Activated CD4-positive, alpha-beta T cell treated with anti-CD3 and anti-CD28 coated beads for 36 hours (primary cell): Measurements from ENCODE around the gene TERT. TPM values are rescaled to one million over a fixed set of nuclear protein-coding genes. Genes with fewer than 3 reads are reported as not detected.

Experiments used
- ATAC-seq: fragments of 200-7000 bp; cut with Tn5 transposase; one replicate; pipeline ENCODE4 v1.10.0; 2021; ENCODE audit warnings: mild to moderate bottlenecking, moderate library complexity
- CTCF ChIA-PET: fragments of 350-600 bp; sonication (Branson Sonifier 250); formaldehyde crosslinking; loops from one replicate; lab custom pipeline; 2021; ENCODE audit warnings: antibody characterized with exemption; lab: Charles Lee
- POLR2A ChIA-PET: fragments of 350-600 bp; sonication (Branson Sonifier 250); formaldehyde crosslinking; loops from one replicate; lab custom pipeline; 2021; ENCODE audit warnings: antibody characterized with exemption, inconsistent platforms; lab: Charles Lee
- DNase-seq: peaks from one replicate; pipeline ENCODE4 v3.0.0-alpha.2; 2020
- H3K27ac Mint-ChIP-seq: one replicate; pipeline ENCODE4 v1.8.0; 2021; ENCODE audit warnings: mixed read lengths
- H3K27me3 Mint-ChIP-seq: one replicate; pipeline ENCODE4 v1.8.0; 2021; ENCODE audit warnings: mixed read lengths
- H3K36me3 Mint-ChIP-seq: one replicate; pipeline ENCODE4 v1.8.0; 2021; ENCODE audit warnings: low read depth, mixed read lengths
- H3K4me1 Mint-ChIP-seq: one replicate; pipeline ENCODE4 v1.8.0; 2021; ENCODE audit warnings: mixed read lengths
- H3K4me3 Mint-ChIP-seq: one replicate; pipeline ENCODE4 v1.8.0; 2021; ENCODE audit warnings: mild to moderate bottlenecking, moderate library complexity, mixed read lengths
- H3K9me3 Mint-ChIP-seq: one replicate; pipeline ENCODE4 v1.8.0; 2021; ENCODE audit warnings: low read depth, mixed read lengths
- intact Hi-C, 2 experiments: fragments of 100-400 bp; cut with DNase I in 1 of 2; cut with micrococcal nuclease in 1 of 2; formaldehyde crosslinking; loops; one replicate each; pipeline versions ENCODE4 v1.14.2 to v1.15.1; 2022 to 2024; cut with DNase I, micrococcal nuclease
- total RNA-seq, 2 experiments: library from RNA; stranded (reverse); gene quantifications; one replicate each; pipeline ENCODE4 v1.2.3, GENCODE V29; 2021

Gene TERT
- total RNA-seq, 2 experiments from 2014 or later: 8.5 to 11.9 TPM

GRCh38 chr5:1249366-1250280 lies 45.2 kb downstream of the TERT start:
- ATAC-seq: no peak
- CTCF ChIA-PET: no interaction called here
- Mint-ChIP-seq H3K36me3 (no peaks in the 10 kb centered on the region), H3K4me3 (no peak overlapping the region), H3K4me1 (peaks cover 3% of the 10 kb centered on the region), H3K27ac (no peak overlapping the region), H3K9me3 (no peaks in the 10 kb centered on the region), H3K27me3 (peaks cover 5% of the 10 kb centered on the region)
- DNase-seq: no peak
- POLR2A ChIA-PET: no interaction called here
- intact Hi-C loops: no loop called here

GRCh38 chr5:1247811-1248210 lies 47.1 kb downstream of the TERT start:
- no peaks in the 10 kb centered on the region for H3K4me1 Mint-ChIP-seq
- intact Hi-C loops: no loop called here
- no peak overlapping the region for H3K27ac Mint-ChIP-seq
- H3K4me3 Mint-ChIP-seq: no peak overlapping the region
- H3K36me3 Mint-ChIP-seq: no peaks in the 10 kb centered on the region
- no peak for DNase-seq
- ChIA-PET POLR2A (interaction anchor here (0.5 to 0.6 kb wide), 2 partner anchors 18 to 62 kb away, joined by 3 read pairs; no protein-coding TSS in a partner anchor), CTCF (no interaction called here)
- ATAC-seq: no peak
- H3K27me3 Mint-ChIP-seq: peaks cover 5% of the 10 kb centered on the region
- no peaks in the 10 kb centered on the region for H3K9me3 Mint-ChIP-seq

- Mint-ChIP-seq H3K9me3 (no peaks in the 10 kb centered on the region), H3K4me3 (no peak overlapping the region), H3K4me1 (no peaks in the 10 kb centered on the region), H3K36me3 (no peaks in the 10 kb centered on the region), H3K27me3 (peaks cover 5% of the 10 kb centered on the region), H3K27ac (no peak overlapping the region)
- ChIA-PET POLR2A (no interaction called here), CTCF (no interaction called here)
- DNase-seq (peak; percentile 44), ATAC-seq (no peak)
- intact Hi-C loops: no loop called here
Measured at GRCh38 chr5:1246711-1247431, 48.0 kb downstream of the TERT start.

GRCh38 chr5:1245905-1246576 lies 48.8 kb downstream of the TERT start:
- intact Hi-C loops: no loop called here
- no peaks in the 10 kb centered on the region for H3K9me3 Mint-ChIP-seq
- H3K27me3 Mint-ChIP-seq: peaks cover 5% of the 10 kb centered on the region
- no peak for DNase-seq
- ChIA-PET POLR2A (no interaction called here), CTCF (no interaction called here)
- H3K36me3 Mint-ChIP-seq: no peaks in the 10 kb centered on the region
- no peak overlapping the region for H3K27ac Mint-ChIP-seq
- ATAC-seq: no peak
- no peak overlapping the region for H3K4me3 Mint-ChIP-seq
- no peaks in the 10 kb centered on the region for H3K4me1 Mint-ChIP-seq

- no peak overlapping the region for H3K27ac Mint-ChIP-seq
- ATAC-seq (no peak), DNase-seq (no peak)
- peaks cover 5% of the 10 kb centered on the region for H3K27me3 Mint-ChIP-seq
- ChIA-PET POLR2A (no interaction called here), CTCF (no interaction called here)
- no peaks in the 10 kb centered on the region for H3K4me1 Mint-ChIP-seq
- no peaks in the 10 kb centered on the region for H3K36me3 Mint-ChIP-seq
- no peak overlapping the region for H3K4me3 Mint-ChIP-seq
- H3K9me3 Mint-ChIP-seq: no peaks in the 10 kb centered on the region
- intact Hi-C loops: no loop called here
Measured at GRCh38 chr5:1244976-1245375, 49.9 kb downstream of the TERT start.

- intact Hi-C loops: no loop called here
- ATAC-seq (no peak), DNase-seq (no peak)
- H3K4me3 Mint-ChIP-seq: no peak overlapping the region
- CTCF ChIA-PET: no interaction called here
- no peak overlapping the region for H3K27ac Mint-ChIP-seq
- H3K36me3 Mint-ChIP-seq: no peaks in the 10 kb centered on the region
- no peaks in the 10 kb centered on the region for H3K4me1 Mint-ChIP-seq
- H3K9me3 Mint-ChIP-seq: no peaks in the 10 kb centered on the region
- POLR2A ChIA-PET: no interaction called here
- H3K27me3 Mint-ChIP-seq: peaks cover 5% of the 10 kb centered on the region
Measured at GRCh38 chr5:1244255-1244654, 50.6 kb downstream of the TERT start.

- DNase-seq (no peak), ATAC-seq (no peak)
- peaks cover 5% of the 10 kb centered on the region for H3K27me3 Mint-ChIP-seq
- intact Hi-C loops: no loop called here
- CTCF ChIA-PET: no interaction called here
- no peaks in the 10 kb centered on the region for H3K4me1 Mint-ChIP-seq
- no peaks in the 10 kb centered on the region for H3K9me3 Mint-ChIP-seq
- no peaks in the 10 kb centered on the region for H3K36me3 Mint-ChIP-seq
- no peak overlapping the region for H3K27ac Mint-ChIP-seq
- no peak overlapping the region for H3K4me3 Mint-ChIP-seq
- POLR2A ChIA-PET: interaction anchor here (0.7 kb wide), 1 partner anchor 269 kb away, joined by 3 read pairs; no protein-coding TSS in a partner anchor
Measured at GRCh38 chr5:1243487-1244130, 51.3 kb downstream of the TERT start.

- Mint-ChIP-seq H3K4me3 (no peak overlapping the region), H3K27me3 (peaks cover 5% of the 10 kb centered on the region), H3K27ac (no peak overlapping the region), H3K36me3 (no peaks in the 10 kb centered on the region), H3K9me3 (no peaks in the 10 kb centered on the region), H3K4me1 (no peaks in the 10 kb centered on the region)
- ChIA-PET POLR2A (interaction anchor here (0.7 kb wide), 1 partner anchor 269 kb away, joined by 3 read pairs; no protein-coding TSS in a partner anchor), CTCF (no interaction called here)
- intact Hi-C loops: no loop called here
- DNase-seq: no peak
- ATAC-seq: no peak
Measured at GRCh38 chr5:1242733-1243486, 52.0 kb downstream of the TERT start.

- no peak overlapping the region for H3K4me3 Mint-ChIP-seq
Measured at GRCh38 chr5:1241509-1242080, 53.3 kb downstream of the TERT start.

GRCh38 chr5:1240496-1241260 lies 54.2 kb downstream of the TERT start:
- POLR2A ChIA-PET: no interaction called here
- Mint-ChIP-seq H3K27ac (no peak overlapping the region), H3K4me1 (no peaks in the 10 kb centered on the region), H3K27me3 (no peaks in the 10 kb centered on the region), H3K9me3 (peaks cover 9% of the 10 kb centered on the region), H3K36me3 (no peaks in the 10 kb centered on the region), H3K4me3 (no peak overlapping the region)
- CTCF ChIA-PET: no interaction called here
- no peak for DNase-seq
- intact Hi-C loops: no loop called here
- no peak for ATAC-seq

More at GRCh38 chr5:1241509-1242080, 53.3 kb downstream of the TERT start:
- DNase-seq (no peak), ATAC-seq (no peak)
- CTCF ChIA-PET: no interaction called here
- no peaks in the 10 kb centered on the region for H3K9me3 Mint-ChIP-seq
- no peaks in the 10 kb centered on the region for H3K27me3 Mint-ChIP-seq
- intact Hi-C loops: no loop called here
- POLR2A ChIA-PET: no interaction called here
- H3K4me1 Mint-ChIP-seq: no peaks in the 10 kb centered on the region
- no peak overlapping the region for H3K27ac Mint-ChIP-seq
- H3K36me3 Mint-ChIP-seq: no peaks in the 10 kb centered on the region
